ENCODE data around the gene ATP9B.

DNA sequence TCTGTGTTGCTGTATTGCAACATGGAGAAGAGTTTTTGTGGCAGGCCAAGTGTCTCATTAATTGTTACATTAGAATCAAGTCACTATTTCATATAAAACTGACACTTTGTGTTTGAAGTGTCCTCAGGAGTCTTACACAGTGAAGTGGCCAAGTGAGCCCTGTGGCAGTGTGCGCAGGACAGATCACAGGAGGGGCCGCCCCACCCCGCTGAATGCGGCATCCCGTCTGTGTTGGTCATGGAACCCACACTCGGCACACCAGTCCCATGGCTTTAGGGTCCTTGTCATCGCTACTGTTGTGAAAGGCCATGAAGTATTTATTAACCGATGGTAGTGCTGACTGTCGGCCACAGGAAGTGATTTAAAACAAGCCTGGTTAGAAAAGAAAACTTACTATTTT lies 181.8 kb downstream of the ATP9B start:
- TF ChIP-seq, protein P1, sequence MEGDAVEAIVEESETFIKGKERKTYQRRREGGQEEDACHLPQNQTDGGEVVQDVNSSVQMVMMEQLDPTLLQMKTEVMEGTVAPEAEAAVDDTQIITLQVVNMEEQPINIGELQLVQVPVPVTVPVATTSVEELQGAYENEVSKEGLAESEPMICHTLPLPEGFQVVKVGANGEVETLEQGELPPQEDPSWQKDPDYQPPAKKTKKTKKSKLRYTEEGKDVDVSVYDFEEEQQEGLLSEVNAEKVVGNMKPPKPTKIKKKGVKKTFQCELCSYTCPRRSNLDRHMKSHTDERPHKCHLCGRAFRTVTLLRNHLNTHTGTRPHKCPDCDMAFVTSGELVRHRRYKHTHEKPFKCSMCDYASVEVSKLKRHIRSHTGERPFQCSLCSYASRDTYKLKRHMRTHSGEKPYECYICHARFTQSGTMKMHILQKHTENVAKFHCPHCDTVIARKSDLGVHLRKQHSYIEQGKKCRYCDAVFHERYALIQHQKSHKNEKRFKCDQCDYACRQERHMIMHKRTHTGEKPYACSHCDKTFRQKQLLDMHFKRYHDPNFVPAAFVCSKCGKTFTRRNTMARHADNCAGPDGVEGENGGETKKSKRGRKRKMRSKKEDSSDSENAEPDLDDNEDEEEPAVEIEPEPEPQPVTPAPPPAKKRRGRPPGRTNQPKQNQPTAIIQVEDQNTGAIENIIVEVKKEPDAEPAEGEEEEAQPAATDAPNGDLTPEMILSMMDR (IDR thresholded peaks at IDR 0.05; ENCODE audit: low read depth, low read length, missing input control): no peak
- TF ChIP-seq GABPA (IDR thresholded peaks at IDR 0.05 in 1 of 2, conservative IDR thresholded peaks at IDR 0.05 in 1 of 2): no peak
- no peak for TF ChIP-seq SP1 (IDR thresholded peaks at IDR 0.05)
- TF ChIP-seq, protein P2, sequence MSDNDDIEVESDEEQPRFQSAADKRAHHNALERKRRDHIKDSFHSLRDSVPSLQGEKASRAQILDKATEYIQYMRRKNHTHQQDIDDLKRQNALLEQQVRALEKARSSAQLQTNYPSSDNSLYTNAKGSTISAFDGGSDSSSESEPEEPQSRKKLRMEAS (IDR thresholded peaks at IDR 0.05): no peak
- TF ChIP-seq FOXA1 (IDR thresholded peaks at IDR 0.05): no peak
- TF ChIP-seq, protein P3, sequence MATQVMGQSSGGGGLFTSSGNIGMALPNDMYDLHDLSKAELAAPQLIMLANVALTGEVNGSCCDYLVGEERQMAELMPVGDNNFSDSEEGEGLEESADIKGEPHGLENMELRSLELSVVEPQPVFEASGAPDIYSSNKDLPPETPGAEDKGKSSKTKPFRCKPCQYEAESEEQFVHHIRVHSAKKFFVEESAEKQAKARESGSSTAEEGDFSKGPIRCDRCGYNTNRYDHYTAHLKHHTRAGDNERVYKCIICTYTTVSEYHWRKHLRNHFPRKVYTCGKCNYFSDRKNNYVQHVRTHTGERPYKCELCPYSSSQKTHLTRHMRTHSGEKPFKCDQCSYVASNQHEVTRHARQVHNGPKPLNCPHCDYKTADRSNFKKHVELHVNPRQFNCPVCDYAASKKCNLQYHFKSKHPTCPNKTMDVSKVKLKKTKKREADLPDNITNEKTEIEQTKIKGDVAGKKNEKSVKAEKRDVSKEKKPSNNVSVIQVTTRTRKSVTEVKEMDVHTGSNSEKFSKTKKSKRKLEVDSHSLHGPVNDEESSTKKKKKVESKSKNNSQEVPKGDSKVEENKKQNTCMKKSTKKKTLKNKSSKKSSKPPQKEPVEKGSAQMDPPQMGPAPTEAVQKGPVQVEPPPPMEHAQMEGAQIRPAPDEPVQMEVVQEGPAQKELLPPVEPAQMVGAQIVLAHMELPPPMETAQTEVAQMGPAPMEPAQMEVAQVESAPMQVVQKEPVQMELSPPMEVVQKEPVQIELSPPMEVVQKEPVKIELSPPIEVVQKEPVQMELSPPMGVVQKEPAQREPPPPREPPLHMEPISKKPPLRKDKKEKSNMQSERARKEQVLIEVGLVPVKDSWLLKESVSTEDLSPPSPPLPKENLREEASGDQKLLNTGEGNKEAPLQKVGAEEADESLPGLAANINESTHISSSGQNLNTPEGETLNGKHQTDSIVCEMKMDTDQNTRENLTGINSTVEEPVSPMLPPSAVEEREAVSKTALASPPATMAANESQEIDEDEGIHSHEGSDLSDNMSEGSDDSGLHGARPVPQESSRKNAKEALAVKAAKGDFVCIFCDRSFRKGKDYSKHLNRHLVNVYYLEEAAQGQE (IDR thresholded peaks at IDR 0.05): no peak
- TF ChIP-seq, protein P4, sequence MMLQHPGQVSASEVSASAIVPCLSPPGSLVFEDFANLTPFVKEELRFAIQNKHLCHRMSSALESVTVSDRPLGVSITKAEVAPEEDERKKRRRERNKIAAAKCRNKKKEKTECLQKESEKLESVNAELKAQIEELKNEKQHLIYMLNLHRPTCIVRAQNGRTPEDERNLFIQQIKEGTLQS (IDR thresholded peaks at IDR 0.05): no peak
- no peak for TF ChIP-seq RAD21 (IDR thresholded peaks at IDR 0.05)
- no peak for TF ChIP-seq TAF1 (conservative IDR thresholded peaks at IDR 0.05)
- no peak for TF ChIP-seq JUND (IDR thresholded peaks at IDR 0.05)

Data from liver (tissue), 3 donors.